Heart left ventricle (tissue), 16 donors: Measurements from ENCODE around the gene TDRD9. TPM values are rescaled to one million over a fixed set of nuclear protein-coding genes. Genes with fewer than 3 reads are reported as not detected.

Experiments
- ATAC-seq, 4 donors: fragments of 200-7000 bp; cut with Tn5 transposase; one replicate each; pipeline ENCODE4 v1.9.1; 2020 to 2022; ENCODE audit warnings: moderate library complexity in 4 of 4, mild to moderate bottlenecking in 3 of 4, moderate number of reproducible peaks in 1 of 4
- DNase-seq, 5 donors: peaks; one replicate each; pipeline ENCODE4 v3.0.0-alpha.2; 2020
- H3K27ac ChIP-seq, 12 donors: fragments of 200-600 bp; sonication (generic) in 4 of 12; one replicate each; pipeline versions ENCODE4 v1.5.0 to v1.8.0; 2016 to 2022; ENCODE audit warnings: mild to moderate bottlenecking in 2 of 12
- H3K27me3 ChIP-seq, 9 donors: fragments of 200-600 bp; sonication (generic) in 2 of 9; one replicate each; pipeline versions ENCODE4 v1.5.1 to v1.8.0; 2016 to 2022; ENCODE audit warnings: mild to moderate bottlenecking in 3 of 9
- H3K36me3 ChIP-seq, 9 donors: fragments of 200-600 bp; sonication (generic) in 2 of 9; one replicate each; pipeline versions ENCODE4 v1.5.0 to v1.8.0; 2018 to 2022; ENCODE audit warnings: mild to moderate bottlenecking in 2 of 9
- H3K4me1 ChIP-seq, 12 donors: fragments of 200-600 bp; sonication (generic) in 4 of 12; one replicate each; pipeline versions ENCODE4 v1.5.0 to v1.8.0; 2016 to 2022; ENCODE audit warnings: mild to moderate bottlenecking in 3 of 12
- H3K4me3 ChIP-seq, 12 donors: fragments of 200-600 bp; sonication (generic) in 4 of 12; one replicate each; pipeline versions ENCODE4 v1.5.0 to v1.8.0; 2017 to 2022; ENCODE audit warnings: mild to moderate bottlenecking in 9 of 12, moderate library complexity in 4 of 12
- H3K9me3 ChIP-seq, 12 donors: fragments of 200-600 bp; sonication (generic) in 4 of 12; one replicate each; pipeline versions ENCODE4 v1.5.0 to v1.8.0; 2016 to 2022; ENCODE audit warnings: mild to moderate bottlenecking in 1 of 12
- CTCF ChIP-seq, 12 donors: fragments of 200-600 bp; sonication (generic) in 4 of 12; IDR thresholded peaks; one replicate each; pipeline versions ENCODE4 v1.5.0 to v1.8.0; 2018 to 2022; ENCODE audit warnings: antibody characterized with exemption in 12 of 12, mild to moderate bottlenecking in 5 of 12
- POLR2A ChIP-seq, 2 donors: fragments of 450-650 bp; IDR thresholded peaks; one replicate each; pipeline ENCODE4 v1.6.1; 2017; ENCODE audit warnings: antibody characterized with exemption in 2 of 2, mild to moderate bottlenecking in 2 of 2, moderate library complexity in 2 of 2
- WGBS, 4 donors: extraction: QIAGEN DNeasy Blood & Tissue Kit in 2 of 4; methylation state at CpG; one replicate each; pipeline versions ENCODE4 v1.1.5 to v1.1.7; 2013 to 2018; 5-methylcytosine and 5-hydroxymethylcytosine counted together
- intact Hi-C, 10 donors: fragments of 100-400 bp; cut with DNase I; formaldehyde crosslinking; loops; one replicate each; pipeline versions ENCODE4 v1.11.1 to v1.14.2; 2022
- polyA plus RNA-seq, 2 donors: library from polyadenylated mRNA; stranded (reverse); fragments of 200-250 nt; gene quantifications; one replicate each; pipeline ENCODE4 v1.2.3, GENCODE V29; 2013
- total RNA-seq, 9 donors: library from RNA; depleted of rRNA in 2 of 9; stranded (reverse); fragments of >200 nt in 2 of 9; fragmentation: NEBNext Ultra II Directional in 3 of 9; extraction: Animal tissue kit (Norgen Biotek cat#: 25700) in 3 of 9; gene quantifications; one replicate each; pipeline versions ENCODE4 v1.1.0 to v1.2.4, GENCODE V29; 2016 to 2023
- donor health status: ischemic (EF 13 %, LVEDD 7.1; RV severe dilation, severe dysfunction).
- donor health status: healthy with polysubstance abuse.
- donor health status: DM: no; HTN: yes; CAD: no.
- donor health status: DM: no; HTN: no; CAD: no.
- donor health status: ischemic (EF 25% LVEDD 6.9; RV normal size, moderate dysfunction).
- donor health status: ischemic (EF 25% LVEDD 5.7; RV mildly dilated, moderate dysfunction).
- donor health status: healthy.
- donor health status: DM: yes; HTN: yes; CAD: no.
- donor health status: ischemic (EF 35%, LVEDD 5.7; RV mildly dilated, moderate dysfunction).
- donor health status: nonischemic (EF 11% LVEDD 7.7; RV severe dilation, severe dysfunction).
- donor health status: DM: yes; HTN: yes; CAD: no.
- donor health status: PGD.
- donor health status: ischemic (EF 29% LVEDD 5.4; RV normal size, mild dysfunction).
- donor health status: nonischemic (EF 23%, LVEDD 6.1; RV moderate dilation, normal function).

Gene TDRD9
- total and polyA plus RNA-seq, 11 donors: 1.1 to 9.6 (median 2.1) TPM

DNA sequence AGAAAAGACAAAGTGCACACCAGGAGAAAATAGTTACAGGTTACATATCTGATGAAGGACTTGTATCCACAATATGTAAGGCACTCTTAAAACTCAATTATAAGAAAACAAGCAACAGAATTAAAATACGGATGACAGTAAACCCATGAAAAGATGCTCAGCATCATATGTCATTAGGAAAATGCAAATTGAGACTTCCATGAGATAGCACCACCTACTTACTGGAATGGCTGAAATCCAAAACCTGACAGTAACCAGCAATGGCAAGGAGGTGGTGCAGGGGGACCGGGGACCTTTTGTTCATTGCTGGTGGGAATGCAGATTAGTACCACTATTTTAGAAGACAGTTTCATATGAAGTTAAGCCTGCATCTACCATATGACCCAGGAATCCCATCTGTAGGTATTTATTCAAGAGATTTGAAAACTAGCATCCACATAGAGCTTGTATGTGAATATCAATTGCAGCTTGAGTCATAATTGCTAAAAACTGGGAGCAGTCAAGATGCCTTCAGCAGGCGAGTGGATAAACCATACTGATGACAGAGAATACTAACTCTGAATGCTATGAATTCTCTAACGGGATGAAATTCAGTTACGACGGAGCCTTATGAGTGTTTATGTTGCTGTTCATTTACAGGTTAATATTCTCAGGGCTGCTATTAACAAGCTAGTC lies 113.3 kb downstream of the TDRD9 start:
- TF ChIP-seq CTCF (IDR thresholded peaks at IDR 0.05) (no peak), POLR2A (IDR thresholded peaks at IDR 0.05) (no peak)
- DNase-seq: no peak
- H3K9me3 ChIP-seq: no peaks in the 10 kb centered on the region
- H3K27me3 ChIP-seq: no peaks in the 10 kb centered on the region
- 88 to 90% (median 90%) methylated on average over 6 of the region's 6 CpGs for WGBS, 4 donors
- no peak overlapping the region for H3K4me3 ChIP-seq
- intact Hi-C loops: no loop called here
- ATAC-seq: no peak
- no peaks in the 10 kb centered on the region for H3K36me3 ChIP-seq
- H3K27ac ChIP-seq: no peak overlapping the region
- H3K4me1 ChIP-seq: peaks cover 0 to 10% (median 0%) of the 10 kb centered on the region in 12 donors

GRCh38 chr14:104044016-104044415 lies 115.8 kb downstream of the TDRD9 start:
- peaks cover 0 to 3% (median 0%) of the 10 kb centered on the region in 12 donors for H3K9me3 ChIP-seq
- intact Hi-C loops: no loop called here
- H3K4me1 ChIP-seq: peaks cover 0 to 7% (median 0%) of the 10 kb centered on the region in 12 donors
- no peak for ATAC-seq
- no peaks in the 10 kb centered on the region for H3K36me3 ChIP-seq
- WGBS, 4 donors: 83 to 94% (median 93%) methylated on average over 3 to 6 of the region's 6 CpGs
- no peak overlapping the region for H3K27ac ChIP-seq
- DNase-seq: no peak
- no peaks in the 10 kb centered on the region for H3K27me3 ChIP-seq
- TF ChIP-seq CTCF (IDR thresholded peaks at IDR 0.05) (no peak), POLR2A (IDR thresholded peaks at IDR 0.05) (no peak)
- no peak overlapping the region for H3K4me3 ChIP-seq

DNA sequence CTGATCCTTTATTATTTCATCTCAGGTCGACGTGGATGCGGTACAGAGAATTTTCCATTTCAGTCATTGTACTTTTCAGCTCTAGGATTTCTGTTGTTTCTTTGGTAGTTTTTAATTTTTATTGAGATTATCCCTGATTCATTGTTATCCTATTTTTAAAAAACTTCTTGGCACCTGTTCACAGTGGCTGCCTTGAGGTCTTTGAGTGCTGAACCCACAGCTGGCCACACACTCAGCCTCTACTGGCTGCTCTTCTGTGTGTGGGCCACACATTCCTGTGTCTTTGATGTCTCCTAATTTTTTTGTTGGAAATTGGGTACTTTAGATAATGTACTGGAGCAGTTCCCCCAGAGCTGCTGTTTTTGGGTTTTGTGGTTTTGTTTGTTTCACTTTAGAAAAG lies 119.5 kb downstream of the TDRD9 start:
- H3K4me1 ChIP-seq: peaks cover 0 to 13% (median 0%) of the 10 kb centered on the region in 12 donors
- no peak for DNase-seq
- no peak overlapping the region for H3K4me3 ChIP-seq
- peaks cover 0 to 3% (median 0%) of the 10 kb centered on the region in 9 donors for H3K27me3 ChIP-seq
- no peaks in the 10 kb centered on the region for H3K36me3 ChIP-seq
- peaks cover 0 to 3% (median 0%) of the 10 kb centered on the region in 12 donors for H3K9me3 ChIP-seq
- TF ChIP-seq POLR2A (IDR thresholded peaks at IDR 0.05): no peak
- TF ChIP-seq CTCF (IDR thresholded peaks at IDR 0.05): no peak
- 96 to 97% (median 96%) methylated on average over 3 of the region's 3 CpGs for WGBS, 4 donors
- ATAC-seq: no peak
- H3K27ac ChIP-seq: no peak overlapping the region
- intact Hi-C loops: no loop called here

GRCh38 chr14:104048758-104049507 lies 120.7 kb downstream of the TDRD9 start:
- H3K4me3 ChIP-seq: no peak overlapping the region
- H3K9me3 ChIP-seq: peaks cover 0 to 3% (median 0%) of the 10 kb centered on the region in 12 donors
- peaks cover 0 to 3% (median 0%) of the 10 kb centered on the region in 9 donors for H3K27me3 ChIP-seq
- TF ChIP-seq POLR2A (IDR thresholded peaks at IDR 0.05): no peak
- TF ChIP-seq CTCF (IDR thresholded peaks at IDR 0.05): no peak
- peaks cover 0 to 13% (median 0%) of the 10 kb centered on the region in 12 donors for H3K4me1 ChIP-seq
- intact Hi-C loops: no loop called here
- DNase-seq (no peak), ATAC-seq (peak; percentile 80 to 94 (median 90))
- peak overlapping the region in 2 of 12 donors; percentile 17 to 71 for H3K27ac ChIP-seq
- 67 to 86% (median 85%) methylated on average over 1 to 2 of the region's 2 CpGs for WGBS, 4 donors
- H3K36me3 ChIP-seq: no peaks in the 10 kb centered on the region
